Left renal cortex interstitium (tissue), 4 donors: ENCODE data around the gene PTPRM. TPM values are rescaled to one million over a fixed set of nuclear protein-coding genes. Genes with fewer than 3 reads are reported as not detected.

Experiments
- DNase-seq, 4 donors: peaks; one replicate each; pipeline ENCODE4 v3.0.0-alpha.2; 2013; ENCODE audit warnings: low read depth in 4 of 4, low spot score in 2 of 4, missing footprints in 1 of 4
- polyA plus RNA-seq, 4 donors: library from polyadenylated mRNA; unstranded; fragments of 120-200 nt; gene quantifications; one replicate each; pipeline ENCODE4 v1.2.1, GENCODE V29; 2013; ENCODE audit not compliant: insufficient read length in 4 of 4

The PTPRM gene
- polyA plus RNA-seq, 4 donors, result 80.9 to 108 (median 89.7) TPM

- no peak for DNase-seq
Observed at GRCh38 chr18:8242151-8242696, 675.1 kb downstream of the PTPRM start.

- no peak for DNase-seq
Observed at GRCh38 chr18:8247700-8248099, 680.6 kb downstream of the PTPRM start.

- DNase-seq, result no peak
Observed at GRCh38 chr18:8248576-8248975, 681.5 kb downstream of the PTPRM start.

- no peak for DNase-seq
Observed at GRCh38 chr18:8249811-8250210, 682.7 kb downstream of the PTPRM start.

- DNase-seq, result no peak
Observed at GRCh38 chr18:8252371-8252770, 685.3 kb downstream of the PTPRM start.

GRCh38 chr18:8253944-8254343 is 686.8 kb downstream of the PTPRM start:
- DNase-seq, result no peak

- no peak for DNase-seq
Observed at GRCh38 chr18:8254654-8255053, 687.5 kb downstream of the PTPRM start.

- no peak for DNase-seq
Observed at GRCh38 chr18:8257851-8258434, 690.8 kb downstream of the PTPRM start.

- DNase-seq, result no peak
Observed at GRCh38 chr18:8260319-8260718, 693.2 kb downstream of the PTPRM start.

- no peak for DNase-seq
Observed at GRCh38 chr18:8260827-8261226, 693.7 kb downstream of the PTPRM start.

GRCh38 chr18:8261651-8262091 is 694.6 kb downstream of the PTPRM start:
- DNase-seq, result no peak

GRCh38 chr18:8262221-8262620 is 695.1 kb downstream of the PTPRM start:
- DNase-seq, result no peak

- no peak for DNase-seq
Observed at GRCh38 chr18:8264116-8264515, 697.0 kb downstream of the PTPRM start.

- peak; percentile 28 to 59 (median 55) for DNase-seq
Observed at GRCh38 chr18:8264861-8265411, 697.8 kb downstream of the PTPRM start.

- no peak for DNase-seq
Observed at GRCh38 chr18:8272254-8272653, 705.1 kb downstream of the PTPRM start.

GRCh38 chr18:8274370-8274769 is 707.3 kb downstream of the PTPRM start:
- no peak for DNase-seq

- DNase-seq, result no peak
Observed at GRCh38 chr18:8276406-8276805, 709.3 kb downstream of the PTPRM start.

GRCh38 chr18:8277270-8277669 is 710.2 kb downstream of the PTPRM start:
- no peak for DNase-seq

- DNase-seq, result no peak
Observed at GRCh38 chr18:8279346-8279745, 712.2 kb downstream of the PTPRM start.

- DNase-seq, result no peak
Observed at GRCh38 chr18:8279781-8280330, 712.7 kb downstream of the PTPRM start.

- no peak for DNase-seq
Observed at GRCh38 chr18:8283891-8284585, 716.9 kb downstream of the PTPRM start.

- no peak for DNase-seq
Observed at GRCh38 chr18:8286303-8286702, 719.2 kb downstream of the PTPRM start.
